ENCODE data around the gene SETBP1. TPM values are rescaled to one million over a fixed set of nuclear protein-coding genes. Genes with fewer than 3 reads are reported as not detected.

The SETBP1 gene
- total RNA-seq, 1 experiment from 2014 or later: 14.0 TPM

GRCh38 chr18:44655435-44655834, 25.3 kb upstream of the SETBP1 start:
- ChIA-PET POLR2A (ENCODE audit: low non-redundant PET) (no interaction called here), CTCF (no interaction called here)
- no peak for TF ChIP-seq EZH2 (IDR thresholded peaks at IDR 0.05; ENCODE audit: borderline replicate concordance, low read depth, low read length, poor library complexity, severe bottlenecking)
- TF ChIP-seq, protein P1, sequence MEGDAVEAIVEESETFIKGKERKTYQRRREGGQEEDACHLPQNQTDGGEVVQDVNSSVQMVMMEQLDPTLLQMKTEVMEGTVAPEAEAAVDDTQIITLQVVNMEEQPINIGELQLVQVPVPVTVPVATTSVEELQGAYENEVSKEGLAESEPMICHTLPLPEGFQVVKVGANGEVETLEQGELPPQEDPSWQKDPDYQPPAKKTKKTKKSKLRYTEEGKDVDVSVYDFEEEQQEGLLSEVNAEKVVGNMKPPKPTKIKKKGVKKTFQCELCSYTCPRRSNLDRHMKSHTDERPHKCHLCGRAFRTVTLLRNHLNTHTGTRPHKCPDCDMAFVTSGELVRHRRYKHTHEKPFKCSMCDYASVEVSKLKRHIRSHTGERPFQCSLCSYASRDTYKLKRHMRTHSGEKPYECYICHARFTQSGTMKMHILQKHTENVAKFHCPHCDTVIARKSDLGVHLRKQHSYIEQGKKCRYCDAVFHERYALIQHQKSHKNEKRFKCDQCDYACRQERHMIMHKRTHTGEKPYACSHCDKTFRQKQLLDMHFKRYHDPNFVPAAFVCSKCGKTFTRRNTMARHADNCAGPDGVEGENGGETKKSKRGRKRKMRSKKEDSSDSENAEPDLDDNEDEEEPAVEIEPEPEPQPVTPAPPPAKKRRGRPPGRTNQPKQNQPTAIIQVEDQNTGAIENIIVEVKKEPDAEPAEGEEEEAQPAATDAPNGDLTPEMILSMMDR (conservative IDR thresholded peaks at IDR 0.05; ENCODE audit: low read depth, low read length): no peak
- BruUV-seq (replicated peaks): no TSS peak
- H3K4me3 ChIP-seq (ENCODE audit: low read depth, low read length, poor library complexity, severe bottlenecking): no peak overlapping the region
- H3K27ac ChIP-seq (ENCODE audit: low read depth, low read length, poor library complexity, severe bottlenecking): no peak overlapping the region
- H3K27me3 ChIP-seq (replicated peaks; ENCODE audit: insufficient read depth, low read depth, low read length, poor library complexity): no peaks in the 10 kb centered on the region
- intact Hi-C loops (cut with micrococcal nuclease; ENCODE audit: unreplicated experiment): no loop called here
- H3K36me3 ChIP-seq (ENCODE audit: insufficient read depth, low read length, poor library complexity, severe bottlenecking): no peaks in the 10 kb centered on the region
- no peaks in the 10 kb centered on the region for H3K4me1 ChIP-seq (ENCODE audit: insufficient read depth, low read length, poor library complexity, severe bottlenecking)
- no peak for DNase-seq (ENCODE audit: low spot score)
- H3K9me3 ChIP-seq (ENCODE audit: low read depth, low read length, poor library complexity, severe bottlenecking): no peaks in the 10 kb centered on the region

DNA sequence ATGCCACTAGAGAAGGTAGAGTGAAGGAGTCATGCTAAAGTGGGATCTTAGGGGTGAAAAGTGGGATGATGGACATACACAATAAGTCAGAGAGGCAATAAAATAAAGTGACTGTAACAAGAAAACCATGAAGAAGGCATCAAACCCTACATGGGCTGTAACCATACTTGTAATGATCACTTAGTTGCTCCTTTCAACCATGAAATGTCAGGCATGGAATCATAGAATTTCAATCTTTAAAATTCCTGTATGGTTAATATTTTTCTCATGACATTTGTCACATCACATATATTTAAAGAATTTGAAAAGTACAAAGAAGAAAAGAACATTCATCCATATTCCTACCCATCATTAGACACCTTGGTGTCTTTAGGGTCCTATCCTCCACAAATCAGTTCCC, 20.9 kb upstream of the SETBP1 start:
- ChIA-PET CTCF (no interaction called here), POLR2A (ENCODE audit: low non-redundant PET) (no interaction called here)
- no peaks in the 10 kb centered on the region for H3K36me3 ChIP-seq (ENCODE audit: insufficient read depth, low read length, poor library complexity, severe bottlenecking)
- no peak overlapping the region for H3K27ac ChIP-seq (ENCODE audit: low read depth, low read length, poor library complexity, severe bottlenecking)
- no peak overlapping the region for H3K4me3 ChIP-seq (ENCODE audit: low read depth, low read length, poor library complexity, severe bottlenecking)
- no peaks in the 10 kb centered on the region for H3K9me3 ChIP-seq (ENCODE audit: low read depth, low read length, poor library complexity, severe bottlenecking)
- no TSS peak for BruUV-seq (replicated peaks)
- no peaks in the 10 kb centered on the region for H3K4me1 ChIP-seq (ENCODE audit: insufficient read depth, low read length, poor library complexity, severe bottlenecking)
- no peak for DNase-seq (ENCODE audit: low spot score)
- TF ChIP-seq, protein P1 (conservative IDR thresholded peaks at IDR 0.05; ENCODE audit: low read depth, low read length): no peak
- TF ChIP-seq EZH2 (IDR thresholded peaks at IDR 0.05; ENCODE audit: borderline replicate concordance, low read depth, low read length, poor library complexity, severe bottlenecking): no peak
- intact Hi-C loops (cut with micrococcal nuclease; ENCODE audit: unreplicated experiment): no loop called here
- no peaks in the 10 kb centered on the region for H3K27me3 ChIP-seq (replicated peaks; ENCODE audit: insufficient read depth, low read depth, low read length, poor library complexity)

GRCh38 chr18:44668270-44668975, 12.3 kb upstream of the SETBP1 start:
- no peaks in the 10 kb centered on the region for H3K4me1 ChIP-seq (ENCODE audit: insufficient read depth, low read length, poor library complexity, severe bottlenecking)
- DNase-seq (ENCODE audit: low spot score): no peak
- CTCF ChIA-PET: no interaction called here
- no peak overlapping the region for H3K4me3 ChIP-seq (ENCODE audit: low read depth, low read length, poor library complexity, severe bottlenecking)
- no peak overlapping the region for H3K27ac ChIP-seq (ENCODE audit: low read depth, low read length, poor library complexity, severe bottlenecking)
- TF ChIP-seq, protein P1 (conservative IDR thresholded peaks at IDR 0.05; ENCODE audit: low read depth, low read length): no peak
- TF ChIP-seq EZH2 (IDR thresholded peaks at IDR 0.05; ENCODE audit: borderline replicate concordance, low read depth, low read length, poor library complexity, severe bottlenecking): no peak
- intact Hi-C loops (cut with micrococcal nuclease; ENCODE audit: unreplicated experiment): no loop called here
- H3K9me3 ChIP-seq (ENCODE audit: low read depth, low read length, poor library complexity, severe bottlenecking): no peaks in the 10 kb centered on the region
- POLR2A ChIA-PET (ENCODE audit: low non-redundant PET): no interaction called here
- no peaks in the 10 kb centered on the region for H3K36me3 ChIP-seq (ENCODE audit: insufficient read depth, low read length, poor library complexity, severe bottlenecking)
- BruUV-seq (replicated peaks): no TSS peak
- H3K27me3 ChIP-seq (replicated peaks; ENCODE audit: insufficient read depth, low read depth, low read length, poor library complexity): no peaks in the 10 kb centered on the region
